CD4-positive, CD25-positive, alpha-beta regulatory T cell (primary cell): ENCODE measurements around the gene PIK3CG. TPM values are rescaled to one million over a fixed set of nuclear protein-coding genes. Genes with fewer than 3 reads are reported as not detected.

Source experiments
- ATAC-seq, 2 donors: fragments of 150-1000 bp; cut with Tn5 transposase; one replicate each; pipeline ENCODE4 v1.10.0; 2021; ENCODE audit warnings: low read depth in 2 of 2, moderate number of reproducible peaks in 2 of 2, moderate library complexity in 1 of 2
- DNase-seq, 3 donors: peaks; one replicate each; pipeline versions ENCODE4 v3.0.0 to v3.0.0-alpha.2; 2012 to 2022; ENCODE audit warnings: mixed read lengths in 1 of 3
- H3K27ac ChIP-seq: one replicate; pipeline ENCODE4 v1.7.0; 2013; ENCODE audit warnings: mild to moderate bottlenecking, low read length; ENCODE audit not compliant: insufficient read depth, poor library complexity, severe bottlenecking
- H3K27me3 ChIP-seq: one replicate; pipeline ENCODE4 v1.7.0; 2013; ENCODE audit warnings: low read length; ENCODE audit not compliant: control insufficient read depth, insufficient read depth
- H3K36me3 ChIP-seq: one replicate; pipeline ENCODE4 v1.7.0; 2013; ENCODE audit warnings: mild to moderate bottlenecking, low read length, moderate library complexity; ENCODE audit not compliant: control insufficient read depth, insufficient read depth
- H3K4me1 ChIP-seq: 2 replicates; pipeline ENCODE4 v1.7.0; 2013; ENCODE audit warnings: mild to moderate bottlenecking, low read length; ENCODE audit not compliant: insufficient read depth, control insufficient read depth, poor library complexity, severe bottlenecking
- H3K4me3 ChIP-seq: one replicate; pipeline ENCODE4 v1.7.0; 2013; ENCODE audit warnings: low read depth, mild to moderate bottlenecking, low read length, moderate library complexity
- H3K9me3 ChIP-seq, 2 experiments: 1 replicate in 1 of 2; 2 replicates in 1 of 2; pipeline ENCODE4 v1.7.0; 2013; ENCODE audit warnings: low read length in 2 of 2, mild to moderate bottlenecking in 1 of 2, moderate library complexity in 1 of 2; ENCODE audit not compliant: control insufficient read depth in 2 of 2
- H3K27ac Mint-ChIP-seq, 3 donors: one replicate each; pipeline ENCODE4 v1.8.0; 2020 to 2022; ENCODE audit warnings: mild to moderate bottlenecking in 3 of 3, mixed read lengths in 3 of 3, moderate library complexity in 2 of 3
- H3K27me3 Mint-ChIP-seq: one replicate; pipeline ENCODE4 v1.8.0; 2022; ENCODE audit warnings: mild to moderate bottlenecking, mixed read lengths
- H3K36me3 Mint-ChIP-seq: one replicate; pipeline ENCODE4 v1.8.0; 2020; ENCODE audit warnings: mixed read lengths
- H3K4me1 Mint-ChIP-seq, 4 donors: one replicate each; pipeline ENCODE4 v1.8.0; 2020 to 2022; ENCODE audit warnings: mixed read lengths in 4 of 4, mild to moderate bottlenecking in 1 of 4
- H3K4me3 Mint-ChIP-seq, 4 donors: one replicate each; pipeline ENCODE4 v1.8.0; 2020 to 2022; ENCODE audit warnings: mild to moderate bottlenecking in 4 of 4, mixed read lengths in 4 of 4, moderate library complexity in 3 of 4
- H3K9me3 Mint-ChIP-seq, 7 donors: one replicate each; pipeline ENCODE4 v1.8.0; 2020 to 2022; ENCODE audit warnings: mixed read lengths in 7 of 7, mild to moderate bottlenecking in 3 of 7, moderate library complexity in 2 of 7
- polyA plus RNA-seq, 4 donors: library from polyadenylated mRNA; unstranded; fragments of 300-500 nt; fragmentation: Illumina TruSeq; gene quantifications; one replicate each; pipeline ENCODE4 v1.2.3, GENCODE V29; 2021
- total RNA-seq: library from RNA; stranded (reverse); gene quantifications from one replicate; pipeline ENCODE4 v1.2.3, GENCODE V29; 2022

Gene PIK3CG
- total and polyA plus RNA-seq, 5 donors from 2014 or later: 16.8 to 35.4 (median 20.9) TPM

GRCh38 chr7:106863274-106863997, 1.6 kb upstream of the PIK3CG start:
- Histone ChIP-seq H3K36me3 (peaks cover 13% of the 10 kb centered on the region), H3K4me3 (no peak overlapping the region), H3K27me3 (no peaks in the 10 kb centered on the region), H3K9me3 (no peaks in the 10 kb centered on the region), H3K4me1 (peaks cover 33% of the 10 kb centered on the region), H3K27ac (peak overlapping the region; percentile 85)
- Mint-ChIP-seq H3K9me3 (peaks cover 0 to 1% (median 0%) of the 10 kb centered on the region in 7 donors), H3K27ac (peak overlapping the region; percentile 92 to 97 (median 94)), H3K4me3 (peak overlapping the region in 2 of 4 donors; percentile 92 to 97), H3K36me3 (peaks cover 14% of the 10 kb centered on the region), H3K27me3 (no peaks in the 10 kb centered on the region), H3K4me1 (peaks cover 23 to 59% (median 42%) of the 10 kb centered on the region in 4 donors)
- ATAC-seq (no peak), DNase-seq (no peak)

GRCh38 chr7:106864298-106865081, 592 bp upstream of the PIK3CG start:
- no peaks in the 10 kb centered on the region for H3K9me3 ChIP-seq
- ATAC-seq (peak in 1 of 2 donors; percentile 14), DNase-seq (peak in 1 of 3 donors; percentile 41)
- Mint-ChIP-seq H3K27ac (peak overlapping the region; percentile 92 to 97 (median 94)), H3K4me1 (peaks cover 23 to 70% (median 50%) of the 10 kb centered on the region in 4 donors), H3K9me3 (peaks cover 0 to 3% (median 0%) of the 10 kb centered on the region in 7 donors), H3K36me3 (peaks cover 22% of the 10 kb centered on the region), H3K27me3 (no peaks in the 10 kb centered on the region), H3K4me3 (peak overlapping the region; percentile 90 to 97 (median 94))
- H3K36me3 ChIP-seq: peaks cover 23% of the 10 kb centered on the region
- H3K27ac ChIP-seq: peak overlapping the region; percentile 85
- no peaks in the 10 kb centered on the region for H3K27me3 ChIP-seq
- H3K4me3 ChIP-seq: peak overlapping the region; percentile 99
- peaks cover 44% of the 10 kb centered on the region for H3K4me1 ChIP-seq

GRCh38 chr7:106866298-106867281, 1.5 kb downstream of the PIK3CG start:
- peak overlapping the region; percentile 82 to 94 (median 87) for H3K27ac Mint-ChIP-seq
- ATAC-seq (no peak), DNase-seq (peak in 1 of 3 donors; percentile 43)
- Histone ChIP-seq H3K36me3 (peaks cover 25% of the 10 kb centered on the region), H3K4me3 (peak overlapping the region; percentile 99), H3K27me3 (no peaks in the 10 kb centered on the region), H3K27ac (peak overlapping the region; percentile 85), H3K9me3 (no peaks in the 10 kb centered on the region), H3K4me1 (peaks cover 64% of the 10 kb centered on the region)
- peak overlapping the region; percentile 90 to 97 (median 94) for H3K4me3 Mint-ChIP-seq
- peaks cover 28% of the 10 kb centered on the region for H3K36me3 Mint-ChIP-seq
- peaks cover 0 to 3% (median 0%) of the 10 kb centered on the region in 7 donors for H3K9me3 Mint-ChIP-seq
- H3K27me3 Mint-ChIP-seq: no peaks in the 10 kb centered on the region
- peaks cover 40 to 84% (median 67%) of the 10 kb centered on the region in 4 donors for H3K4me1 Mint-ChIP-seq

- Histone ChIP-seq H3K36me3 (peaks cover 30% of the 10 kb centered on the region), H3K4me1 (peaks cover 73% of the 10 kb centered on the region), H3K4me3 (no peak overlapping the region), H3K27me3 (no peaks in the 10 kb centered on the region), H3K9me3 (no peaks in the 10 kb centered on the region), H3K27ac (no peak overlapping the region)
- Mint-ChIP-seq H3K27ac (peak overlapping the region in 1 of 3 donors; percentile 50), H3K27me3 (no peaks in the 10 kb centered on the region), H3K4me3 (peak overlapping the region; percentile 68 to 97 (median 86)), H3K9me3 (peaks cover 0 to 3% (median 0%) of the 10 kb centered on the region in 7 donors), H3K36me3 (peaks cover 40% of the 10 kb centered on the region), H3K4me1 (peaks cover 48 to 84% (median 73%) of the 10 kb centered on the region in 4 donors)
- DNase-seq (no peak), ATAC-seq (no peak)
These were observed 2.7 kb downstream of the PIK3CG start for GRCh38 chr7:106867641-106868351.

- peaks cover 49 to 84% (median 74%) of the 10 kb centered on the region in 4 donors for H3K4me1 Mint-ChIP-seq
- DNase-seq (no peak), ATAC-seq (no peak)
- peaks cover 0 to 3% (median 0%) of the 10 kb centered on the region in 7 donors for H3K9me3 Mint-ChIP-seq
- peaks cover 73% of the 10 kb centered on the region for H3K4me1 ChIP-seq
- H3K9me3 ChIP-seq: no peaks in the 10 kb centered on the region
- peaks cover 31% of the 10 kb centered on the region for H3K36me3 ChIP-seq
- H3K36me3 Mint-ChIP-seq: peaks cover 46% of the 10 kb centered on the region
- no peak overlapping the region for H3K27ac ChIP-seq
- H3K27ac Mint-ChIP-seq: peak overlapping the region in 2 of 3 donors; percentile 15 to 70
- no peaks in the 10 kb centered on the region for H3K27me3 ChIP-seq
- H3K27me3 Mint-ChIP-seq: no peaks in the 10 kb centered on the region
- H3K4me3 ChIP-seq: no peak overlapping the region
- peak overlapping the region; percentile 45 to 80 (median 62) for H3K4me3 Mint-ChIP-seq
These were observed 3.3 kb downstream of the PIK3CG start for GRCh38 chr7:106868364-106868763.

- no peaks in the 10 kb centered on the region for H3K9me3 ChIP-seq
- peak overlapping the region; percentile 45 to 87 (median 62) for H3K4me3 Mint-ChIP-seq
- no peak overlapping the region for H3K27ac ChIP-seq
- H3K27me3 Mint-ChIP-seq: no peaks in the 10 kb centered on the region
- peaks cover 47% of the 10 kb centered on the region for H3K36me3 ChIP-seq
- H3K27ac Mint-ChIP-seq: peak overlapping the region in 2 of 3 donors; percentile 42 to 67
- peak overlapping the region; percentile 72 for H3K4me3 ChIP-seq
- H3K4me1 ChIP-seq: peaks cover 59% of the 10 kb centered on the region
- peaks cover 61% of the 10 kb centered on the region for H3K36me3 Mint-ChIP-seq
- no peak for DNase-seq
- H3K4me1 Mint-ChIP-seq: peaks cover 54 to 83% (median 71%) of the 10 kb centered on the region in 4 donors
- H3K9me3 Mint-ChIP-seq: peaks cover 0 to 5% (median 0%) of the 10 kb centered on the region in 7 donors
- no peaks in the 10 kb centered on the region for H3K27me3 ChIP-seq
- ATAC-seq: no peak
These were observed 4.9 kb downstream of the PIK3CG start for GRCh38 chr7:106869954-106870353.
